HCT116 (cell line): ENCODE measurements around the gene ZNF581. TPM values are rescaled to one million over a fixed set of nuclear protein-coding genes. Genes with fewer than 3 reads are reported as not detected.

Experiments used
- ATAC-seq: fragments of 200-7000 bp; cut with Tn5 transposase; 2 replicates; pipeline ENCODE4 v1.9.1; 2020; ENCODE audit warnings: mild to moderate bottlenecking, moderate library complexity
- BruUV-seq: library from RNA; stranded (reverse); fragments of 400-500 nt; replicated peaks from 2 replicates; lab custom pipeline; 2021; lab: Mats Ljungman, UMichigan
- CTCF ChIA-PET: fragments of 300-600 bp; sonication (Branson Sonifier 250); formaldehyde crosslinking; loops from one replicate; lab custom pipeline; 2021; ENCODE audit warnings: antibody characterized with exemption; lab: Charles Lee
- POLR2A ChIA-PET: fragments of 300-600, 350-600 bp; sonication (Branson Sonifier 250); formaldehyde crosslinking; loops from one replicate; lab custom pipeline; 2021; ENCODE audit warnings: antibody characterized with exemption; lab: Charles Lee
- RAD21 ChIA-PET, 2 experiments: fragments of 300-600 bp; sonication (Branson Sonifier 250); formaldehyde crosslinking; loops; one replicate each; lab custom pipeline; 2023; ENCODE audit warnings: low total read pairs in 2 of 2; ENCODE audit not compliant: uncharacterized antibody in 2 of 2, unreplicated experiment in 2 of 2, low non-redundant PET in 1 of 2; lab: Charles Lee
- DNase-seq: peaks from one replicate; pipeline ENCODE4 v3.0.0-alpha.2; 2010; ENCODE audit warnings: low read depth, low spot score
- H2AFZ ChIP-seq: fragments of 200-600 bp; shearing (Covaris generic), sonication (generic); 2 replicates; pipeline ENCODE4 v1.6.1; 2017; ENCODE audit warnings: low read depth, mixed run types, mixed read lengths, antibody characterized with exemption, low read length; ENCODE audit not compliant: poor library complexity, severe bottlenecking
- H3K27ac ChIP-seq: 2 replicates; pipeline ENCODE4 v1.5.1; 2012; ENCODE audit warnings: low read depth, low read length
- H3K27me3 ChIP-seq: fragments of 200-600 bp; sonication (generic); 2 replicates; pipeline ENCODE4 v1.6.1; 2016; ENCODE audit warnings: mixed run types, low read length, mixed read lengths; ENCODE audit not compliant: insufficient read depth
- H3K36me3 ChIP-seq, 2 experiments: fragments of 200-500 bp in 1 of 2; fragments of 200-600 bp in 1 of 2; sonication (Bioruptor generic) in 1 of 2; sonication (generic) in 1 of 2; 2 replicates each; pipeline versions ENCODE4 v1.5.1 to v1.6.1; 2014 to 2016; ENCODE audit warnings: low read length in 2 of 2, inconsistent platforms in 1 of 2, mixed read lengths in 1 of 2, mixed run types in 1 of 2; ENCODE audit not compliant: insufficient read depth in 2 of 2, control insufficient read depth in 1 of 2
- H3K4me1 ChIP-seq, 2 experiments: fragments of 200-600 bp in 1 of 2; sonication (generic) in 1 of 2; 2 replicates each; pipeline versions ENCODE4 v1.5.1 to v1.6.1; 2012 to 2017; ENCODE audit warnings: low read length in 2 of 2, inconsistent platforms in 1 of 2, mild to moderate bottlenecking in 1 of 2, mixed read lengths in 1 of 2, mixed run types in 1 of 2, moderate library complexity in 1 of 2; ENCODE audit not compliant: insufficient read depth in 2 of 2, control insufficient read depth in 1 of 2
- H3K4me2 ChIP-seq: fragments of 200-600 bp; sonication (generic); 2 replicates; pipeline ENCODE4 v1.6.1; 2017; ENCODE audit warnings: mixed run types, low read length, mixed read lengths
- H3K4me3 ChIP-seq, 2 experiments: fragments of 200-600 bp in 1 of 2; sonication (generic) in 1 of 2; replicated peaks in 1 of 2; 2 replicates each; pipeline ENCODE4 v1.5.1; 2011 to 2016; ENCODE audit warnings: low read length in 2 of 2, control low read depth in 1 of 2, low read depth in 1 of 2, mild to moderate bottlenecking in 1 of 2, mixed read lengths in 1 of 2, mixed run types in 1 of 2
- H3K79me2 ChIP-seq: fragments of 200-600 bp; sonication (generic); 2 replicates; pipeline ENCODE4 v1.6.1; 2017; ENCODE audit warnings: mild to moderate bottlenecking, mixed run types, low read length, moderate library complexity, mixed read lengths; ENCODE audit not compliant: insufficient read depth
- H3K9ac ChIP-seq: fragments of 200-600 bp; sonication (generic); 2 replicates; pipeline ENCODE4 v1.6.1; 2016; ENCODE audit warnings: low read length, mixed read lengths
- H3K9me2 ChIP-seq: fragments of 200-600 bp; sonication (generic), shearing (Covaris generic); 2 replicates; pipeline ENCODE4 v1.6.1; 2017; ENCODE audit warnings: mixed run types, mild to moderate bottlenecking, moderate library complexity; ENCODE audit not compliant: insufficient read depth
- H3K9me3 ChIP-seq, 2 experiments: fragments of 200-500 bp in 1 of 2; fragments of 200-600 bp in 1 of 2; sonication (Bioruptor generic) in 1 of 2; sonication (generic) in 1 of 2; 2 replicates each; pipeline ENCODE4 v1.6.1; 2014 to 2017; ENCODE audit warnings: low read length in 2 of 2, mixed read lengths in 2 of 2, inconsistent platforms in 1 of 2, low read depth in 1 of 2, mild to moderate bottlenecking in 1 of 2, mixed run types in 1 of 2, moderate library complexity in 1 of 2; ENCODE audit not compliant: control insufficient read depth in 1 of 2, insufficient read depth in 1 of 2
- H4K20me1 ChIP-seq: fragments of 200-600 bp; sonication (generic), shearing (Covaris generic); 2 replicates; pipeline ENCODE4 v1.6.1; 2017; ENCODE audit warnings: mixed run types, mild to moderate bottlenecking, moderate library complexity; ENCODE audit not compliant: insufficient read depth
- MAX ChIP-seq: IDR thresholded peaks from 2 replicates; pipeline ENCODE4 v1.6.1; 2012
- POLR2A ChIP-seq: IDR thresholded peaks from 2 replicates; pipeline ENCODE4 v1.7.0; 2011; ENCODE audit warnings: borderline replicate concordance; ENCODE audit not compliant: insufficient read depth, insufficient read length; ENCODE audit errors: extremely low read depth
- POLR2AphosphoS5 ChIP-seq: IDR thresholded peaks from 2 replicates; pipeline ENCODE4 v1.6.1; 2011; ENCODE audit warnings: mild to moderate bottlenecking, low read depth, low read length, moderate library complexity
- SIN3A ChIP-seq: IDR thresholded peaks from 2 replicates; pipeline ENCODE4 v1.6.1; 2012; ENCODE audit warnings: low read depth
- SP1 ChIP-seq: IDR thresholded peaks from 2 replicates; pipeline ENCODE4 v1.6.1; 2012; ENCODE audit warnings: low read depth
- TCF7L2 ChIP-seq: IDR thresholded peaks from 2 replicates; pipeline ENCODE4 v1.7.0; 2011; ENCODE audit warnings: borderline replicate concordance, inconsistent platforms; ENCODE audit not compliant: insufficient read depth, insufficient read length; ENCODE audit errors: extremely low read depth
- YY1 ChIP-seq: IDR thresholded peaks from 2 replicates; pipeline ENCODE4 v1.6.1; 2011; ENCODE audit warnings: low read length, low read depth, moderate library complexity, mild to moderate bottlenecking; ENCODE audit not compliant: insufficient replicate concordance; ENCODE audit errors: extremely low read depth
- ZFX ChIP-seq: fragments of 450-650 bp; IDR thresholded peaks from 2 replicates; pipeline ENCODE4 v1.6.1; 2017
- intact Hi-C: fragments of 100-400 bp; cut with micrococcal nuclease; formaldehyde crosslinking; loops from 2 replicates; pipeline ENCODE4 v1.10.0; 2022
- total RNA-seq: library from RNA; stranded (reverse); gene quantifications from one replicate; pipeline ENCODE4 v1.2.1, GENCODE V29; 2021; ENCODE audit not compliant: unreplicated experiment

Gene ZNF581
- total RNA-seq, 1 experiment from 2014 or later: 44.4 TPM

GRCh38 chr19:55640577-55641425, 2.6 kb upstream of the ZNF581 start, which contains the start of gene ZNF580:
Gene ZNF580, plus strand, starts transcription at chr19:55641002. Its CDS starts 1,507 bp downstream, at chr19:55642509.
- peak within 1 kb of the TSS; percentile 99 for H3K9ac ChIP-seq
- H3K36me3 ChIP-seq: peaks cover 12 to 14% of the 10 kb centered on the region in 2 experiments; a peak in 3 of 4 replicates
- no peak within 1 kb of the TSS for H2AFZ ChIP-seq
- ChIA-PET POLR2A (no interaction called here), CTCF (interaction anchor here (0.6 to 1.0 kb wide), 2 partner anchors 14 to 31 kb away, joined by 3 to 5 read pairs; partner anchors contain the start of gene U2AF2), RAD21 (no interaction called here)
- peak; percentile 55 for ATAC-seq
- peak within 1 kb of the TSS; percentile 94 to 97 for H3K4me3 ChIP-seq
- H3K9me2 ChIP-seq: no peaks in the 10 kb centered on the region
- BruUV-seq: no TSS peak
- H4K20me1 ChIP-seq: no peaks in the 10 kb centered on the region
- H3K4me2 ChIP-seq: peak within 1 kb of the TSS; percentile 75
- TF ChIP-seq POLR2AphosphoS5 (peak; percentile 46; the same call in 1 of the 2 replicates), ZFX (peak; percentile 81), YY1 (peak; percentile 48), SIN3A (no peak), SP1 (no peak), POLR2A (peak; percentile 22), MAX (0 out of 2 replicates have a peak, but pooled peaks have one; percentile 40), TCF7L2 (peak; percentile 12)
- intact Hi-C loops: no loop called here
- H3K4me1 ChIP-seq: peaks cover 24 to 65% of the 10 kb centered on the region in 2 experiments
- H3K27me3 ChIP-seq: no peaks in the 10 kb centered on the region
- H3K27ac ChIP-seq: peak within 1 kb of the TSS; percentile 96
- H3K79me2 ChIP-seq: peaks cover 80% of the 10 kb centered on the region
- DNase-seq: no peak
- no peaks in the 10 kb centered on the region for H3K9me3 ChIP-seq
